NCI-H1694 treated with DMSO at 0.1 percent for 48 hours (cell line): Measurements from ENCODE around the gene DECR2.
"Not testable (repeated sequence)": the region's sequence is repeated elsewhere in the genome, so short reads cannot be mapped to it uniquely, and the experiment has no call there.

Experiments used
- DNase-seq: peaks from one replicate; lab custom pipeline; 2025; lab: John Stamatoyannopoulos, UW

The DECR2 gene, protein sequence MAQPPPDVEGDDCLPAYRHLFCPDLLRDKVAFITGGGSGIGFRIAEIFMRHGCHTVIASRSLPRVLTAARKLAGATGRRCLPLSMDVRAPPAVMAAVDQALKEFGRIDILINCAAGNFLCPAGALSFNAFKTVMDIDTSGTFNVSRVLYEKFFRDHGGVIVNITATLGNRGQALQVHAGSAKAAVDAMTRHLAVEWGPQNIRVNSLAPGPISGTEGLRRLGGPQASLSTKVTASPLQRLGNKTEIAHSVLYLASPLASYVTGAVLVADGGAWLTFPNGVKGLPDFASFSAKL

DNA sequence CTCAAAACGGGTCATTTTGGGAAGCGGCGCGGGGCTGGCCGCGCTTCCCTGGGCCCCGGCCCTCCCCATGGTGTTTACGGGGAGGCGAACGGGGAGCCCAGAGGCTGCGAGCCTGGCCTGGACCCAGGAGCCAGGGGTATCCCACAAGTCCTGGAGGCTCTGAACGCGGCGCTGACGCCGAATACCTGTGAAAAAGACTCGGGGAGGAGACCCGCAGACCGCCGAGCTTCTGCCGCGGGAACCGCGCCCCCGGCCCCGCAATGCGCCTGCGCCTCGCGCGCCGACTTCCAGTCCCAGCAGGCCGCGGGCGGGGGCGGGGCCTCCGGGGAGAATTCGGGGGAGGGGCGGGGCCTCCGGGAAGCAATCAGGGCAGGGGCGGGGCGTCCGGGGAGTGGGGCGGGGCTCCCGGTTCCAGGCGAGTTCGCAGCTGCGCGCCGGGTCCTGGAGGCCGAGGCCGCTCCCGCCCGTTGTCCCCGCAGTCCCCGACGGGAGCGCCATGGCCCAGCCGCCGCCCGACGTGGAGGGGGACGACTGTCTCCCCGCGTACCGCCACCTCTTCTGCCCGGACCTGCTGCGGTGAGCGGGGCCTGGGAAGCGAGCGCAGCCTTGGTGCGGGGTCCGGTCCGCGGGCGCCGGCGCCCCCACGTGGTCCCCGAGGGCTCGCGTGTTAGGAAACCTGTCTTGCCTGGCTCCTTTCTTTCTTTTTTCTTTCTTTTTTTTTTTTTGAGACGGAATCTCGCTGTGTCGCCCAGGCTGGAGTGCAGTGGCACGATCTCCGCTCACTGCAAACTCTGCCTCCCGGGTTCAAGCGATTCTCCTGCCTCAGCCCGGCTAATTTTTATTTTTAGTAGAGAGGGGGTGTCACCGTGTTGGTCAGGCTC lies at the start of gene DECR2:
Gene DECR2 (plus strand): TSS at position 418 of the 881 bp plus-strand sequence. CDS start 79 bp downstream, at position 497.
- DNase-seq = peak; percentile 78

DNA sequence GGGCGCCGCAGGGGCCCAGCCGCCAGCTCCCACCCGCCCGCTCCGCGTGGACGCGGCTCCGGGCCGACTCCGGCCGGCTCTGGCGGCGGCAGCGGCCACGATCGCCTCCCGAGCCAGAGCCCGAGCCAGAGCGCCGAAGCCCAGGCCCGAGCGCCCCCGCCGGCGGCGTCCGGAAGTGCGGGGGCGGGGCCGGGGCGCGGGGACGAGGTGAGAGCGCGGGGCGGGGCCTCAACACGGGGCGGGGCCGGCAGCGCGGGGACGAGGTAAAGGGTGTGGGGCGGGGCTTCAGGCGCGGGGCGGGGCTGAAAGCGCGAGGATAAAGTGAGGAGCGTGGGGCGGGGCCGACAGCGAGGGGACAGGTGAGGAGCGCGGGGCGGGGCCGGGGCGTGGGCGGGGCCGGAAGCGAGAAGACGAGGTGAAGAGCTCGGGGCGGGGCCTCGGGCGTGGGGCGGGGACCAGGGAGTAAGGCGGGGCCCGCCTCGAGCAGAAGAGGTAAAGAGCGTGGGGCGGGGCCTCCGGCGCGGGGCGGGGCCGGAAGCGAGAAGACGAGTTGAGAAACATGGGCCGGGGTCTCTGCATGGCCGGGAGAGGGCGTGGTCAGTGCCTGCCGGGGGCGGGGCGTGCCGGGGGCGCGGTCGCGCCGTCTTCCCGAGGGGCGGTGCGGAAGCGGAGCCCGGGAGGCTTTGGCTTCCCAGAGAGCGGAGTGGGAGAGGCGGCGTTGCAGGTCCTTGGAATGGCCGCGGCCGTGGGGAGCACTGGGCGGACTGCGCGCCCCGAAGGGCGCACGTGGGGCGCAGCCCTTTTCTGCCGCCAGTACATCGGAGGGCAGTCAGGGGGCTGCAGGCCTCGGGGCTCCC lies 48.9 kb upstream of the DECR2 start, which contains the start of gene AXIN1:
Gene AXIN1 (minus strand): TSS at position 177 of the 857 bp plus-strand sequence. CDS start 5,698 bp downstream, outside the sequence.
- DNase-seq = peak; percentile 84

DNA sequence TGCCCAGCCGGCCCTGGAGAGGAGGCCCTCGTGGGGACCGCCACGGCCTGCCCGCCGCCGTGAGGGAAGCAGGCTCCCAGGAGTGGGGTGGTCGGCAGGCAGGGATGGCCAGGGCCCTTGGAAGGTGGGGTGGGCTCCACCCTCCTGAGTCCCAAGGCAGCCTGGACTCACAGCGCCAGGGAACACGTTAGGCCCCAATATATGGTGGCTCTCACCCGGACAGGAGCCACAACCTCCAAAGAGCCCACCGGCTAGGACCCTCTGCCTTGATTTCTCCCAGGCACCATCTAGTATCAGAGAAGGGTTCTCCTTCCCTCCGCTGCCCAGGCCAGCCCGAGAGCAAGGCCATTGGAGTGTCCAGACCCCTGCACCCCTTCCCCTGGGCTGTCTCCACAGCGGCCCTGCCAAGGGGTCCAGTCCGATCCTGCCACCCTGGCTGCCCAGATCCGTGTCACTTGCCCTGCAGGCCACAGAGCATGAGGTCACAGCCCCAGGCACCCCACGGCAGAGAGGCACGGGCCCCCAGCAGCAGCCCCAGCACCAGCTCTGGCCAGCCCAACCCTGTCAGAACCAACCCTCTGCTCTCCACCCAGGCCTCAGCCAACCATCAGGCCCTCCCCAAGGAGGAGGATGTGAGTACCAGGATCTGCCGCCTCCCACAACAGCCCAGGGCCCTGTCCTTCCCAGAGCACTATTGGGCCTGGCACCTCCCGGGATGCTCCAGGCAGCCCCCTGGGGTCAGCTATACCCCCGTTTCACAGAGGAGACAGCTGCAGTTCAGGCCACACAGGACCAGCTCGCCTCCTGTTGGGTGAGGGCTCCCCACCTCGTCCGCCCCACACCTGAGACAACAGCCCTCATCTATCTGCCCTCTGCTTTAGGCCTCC lies 48.0 kb upstream of the DECR2 start:
- DNase-seq = no peak

DNA sequence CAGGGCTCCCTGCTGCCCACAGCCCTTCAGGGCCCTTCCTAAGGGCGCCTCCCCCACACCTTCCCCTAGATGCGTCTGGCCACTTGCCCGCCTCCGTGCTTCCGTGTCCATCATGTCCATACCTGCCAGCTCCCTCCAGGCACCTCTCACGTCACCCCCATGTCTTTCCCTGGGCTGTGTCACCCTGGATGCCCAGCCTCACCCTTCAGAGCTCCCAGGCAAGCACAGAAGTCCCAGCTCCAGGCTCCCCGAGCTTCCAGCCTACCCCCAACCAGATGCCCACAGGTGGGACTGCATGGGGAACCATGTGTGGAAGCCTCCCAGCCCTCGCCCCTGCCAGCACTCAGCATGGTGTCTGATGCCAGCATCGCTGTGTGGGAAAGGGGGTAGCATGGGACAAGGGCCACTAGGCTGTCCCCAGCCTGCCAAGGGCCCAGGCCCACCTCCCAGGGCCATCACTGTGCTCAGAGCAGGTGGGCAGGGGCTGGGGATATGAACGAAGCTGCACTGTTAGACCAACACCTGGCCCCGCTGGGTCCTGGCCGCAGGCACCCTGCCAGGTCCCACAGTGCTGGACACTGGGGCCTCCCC lies 47.3 kb upstream of the DECR2 start:
- no peak for DNase-seq

- DNase-seq = no peak
These were observed 46.7 kb upstream of the DECR2 start for GRCh38 chr16:354971-355461.

DNA sequence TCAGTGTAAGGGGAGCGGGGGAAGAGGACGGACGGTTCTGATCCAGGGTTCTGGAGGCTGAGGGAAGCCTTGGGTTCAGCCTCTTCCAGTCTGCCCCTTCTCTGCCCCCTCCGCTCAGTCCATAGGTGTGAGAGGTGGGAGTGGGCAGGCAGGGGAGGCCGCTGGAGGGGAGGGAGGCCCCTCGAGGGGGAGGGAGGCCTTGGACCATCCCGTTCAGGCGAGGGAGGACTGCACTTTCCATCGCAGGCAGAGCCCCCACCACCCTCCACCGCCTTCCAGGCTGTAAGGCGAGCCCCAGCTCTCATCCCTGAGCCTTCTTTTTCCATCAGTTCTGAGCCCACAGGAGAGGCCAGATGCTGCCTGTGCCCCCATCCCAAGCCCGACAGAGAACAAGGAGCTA lies 44.9 kb upstream of the DECR2 start:
- no peak for DNase-seq

DNA sequence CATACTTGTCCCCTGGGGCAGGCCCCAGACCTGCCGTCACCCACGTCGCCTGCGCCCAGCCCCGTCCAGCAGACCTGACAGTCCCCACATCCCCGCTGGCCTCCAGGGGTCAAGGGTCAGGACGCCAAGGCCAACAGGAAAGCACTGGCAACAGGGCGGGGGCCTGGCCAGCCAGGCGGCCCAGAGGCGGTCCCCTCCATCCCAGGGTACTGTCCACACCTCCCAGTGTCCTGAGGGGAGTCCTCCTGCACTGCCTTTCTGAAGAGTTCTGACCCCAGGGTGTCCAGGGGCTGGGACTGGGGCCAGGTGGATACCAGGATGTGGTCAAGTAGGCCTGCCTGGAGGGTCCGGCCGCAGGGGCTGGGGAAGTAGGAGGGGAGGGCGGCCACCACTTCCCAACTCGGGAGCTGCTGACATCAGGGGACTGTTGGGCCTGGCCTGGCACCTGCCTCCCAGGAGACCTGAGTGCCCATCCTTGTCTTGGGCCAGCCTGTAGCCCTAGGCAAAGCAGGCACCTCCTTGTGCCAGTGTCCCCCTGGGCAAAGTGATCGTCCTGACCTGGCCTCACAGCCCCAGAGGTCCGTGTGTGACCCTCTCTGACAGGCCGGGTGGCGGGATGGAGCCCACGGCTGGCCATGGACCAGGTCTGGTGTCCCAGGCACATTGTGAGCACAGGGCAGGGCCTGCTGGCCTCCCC lies 42.5 kb upstream of the DECR2 start:
- no peak for DNase-seq

GRCh38 chr16:359871-360697 lies 41.6 kb upstream of the DECR2 start:
- DNase-seq = no peak

DNA sequence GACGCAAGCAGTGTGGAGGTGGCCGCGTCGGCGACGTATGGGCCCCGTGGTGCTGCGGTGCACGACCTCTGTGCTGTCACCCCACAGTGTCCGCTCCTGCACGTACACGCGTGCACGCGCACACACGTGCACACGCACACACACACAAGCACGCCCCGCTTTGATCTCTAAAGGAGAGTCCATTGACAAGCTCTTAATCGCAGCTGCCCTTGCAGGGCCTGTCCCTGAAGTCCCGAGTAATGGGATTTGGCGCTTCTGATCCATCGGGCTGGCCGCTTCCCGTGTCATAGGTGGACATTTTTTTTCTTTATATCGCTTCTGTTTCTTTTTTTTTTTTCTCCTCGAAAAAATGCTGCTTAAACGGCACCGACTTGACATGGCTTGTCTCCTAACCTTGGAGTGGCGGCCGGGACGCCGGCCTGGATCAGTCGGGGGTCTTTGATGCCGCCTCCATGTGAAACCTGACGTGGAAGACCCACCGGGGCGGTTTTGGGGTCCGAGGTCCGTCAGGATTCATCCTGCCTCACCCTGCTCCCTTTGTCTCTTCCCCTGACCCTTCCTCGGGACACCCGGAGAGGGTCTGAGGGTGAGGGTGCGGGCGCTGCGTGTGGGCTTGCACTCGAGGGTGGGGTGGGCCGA lies 40.9 kb upstream of the DECR2 start:
- DNase-seq = no peak

DNA sequence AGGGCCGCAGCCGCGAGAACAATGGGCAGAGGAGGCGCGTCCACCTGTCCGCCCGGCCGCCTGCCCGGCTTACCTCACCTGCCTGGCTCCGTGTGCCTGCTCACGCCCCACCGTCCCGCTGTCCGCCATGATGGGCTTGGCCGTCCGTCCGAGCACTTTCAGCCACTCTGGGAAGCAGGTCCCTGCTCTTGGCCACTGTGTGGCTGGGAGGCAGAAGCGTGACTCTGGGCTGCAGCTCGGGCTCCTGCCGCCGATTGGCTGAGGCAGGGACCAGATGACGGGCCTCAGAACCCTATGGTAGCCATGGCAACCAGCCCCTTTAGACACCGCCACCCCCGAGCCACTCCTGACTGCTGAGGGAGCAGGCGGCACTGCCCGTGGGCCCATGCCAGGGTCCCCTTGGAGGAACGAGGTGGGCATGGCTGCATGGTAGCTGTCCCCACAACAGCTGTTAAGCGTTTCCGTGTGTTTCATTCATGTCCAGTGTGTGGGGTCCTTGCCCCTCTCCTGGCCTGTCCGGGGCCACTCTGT lies 40.3 kb upstream of the DECR2 start:
- no peak for DNase-seq

DNA sequence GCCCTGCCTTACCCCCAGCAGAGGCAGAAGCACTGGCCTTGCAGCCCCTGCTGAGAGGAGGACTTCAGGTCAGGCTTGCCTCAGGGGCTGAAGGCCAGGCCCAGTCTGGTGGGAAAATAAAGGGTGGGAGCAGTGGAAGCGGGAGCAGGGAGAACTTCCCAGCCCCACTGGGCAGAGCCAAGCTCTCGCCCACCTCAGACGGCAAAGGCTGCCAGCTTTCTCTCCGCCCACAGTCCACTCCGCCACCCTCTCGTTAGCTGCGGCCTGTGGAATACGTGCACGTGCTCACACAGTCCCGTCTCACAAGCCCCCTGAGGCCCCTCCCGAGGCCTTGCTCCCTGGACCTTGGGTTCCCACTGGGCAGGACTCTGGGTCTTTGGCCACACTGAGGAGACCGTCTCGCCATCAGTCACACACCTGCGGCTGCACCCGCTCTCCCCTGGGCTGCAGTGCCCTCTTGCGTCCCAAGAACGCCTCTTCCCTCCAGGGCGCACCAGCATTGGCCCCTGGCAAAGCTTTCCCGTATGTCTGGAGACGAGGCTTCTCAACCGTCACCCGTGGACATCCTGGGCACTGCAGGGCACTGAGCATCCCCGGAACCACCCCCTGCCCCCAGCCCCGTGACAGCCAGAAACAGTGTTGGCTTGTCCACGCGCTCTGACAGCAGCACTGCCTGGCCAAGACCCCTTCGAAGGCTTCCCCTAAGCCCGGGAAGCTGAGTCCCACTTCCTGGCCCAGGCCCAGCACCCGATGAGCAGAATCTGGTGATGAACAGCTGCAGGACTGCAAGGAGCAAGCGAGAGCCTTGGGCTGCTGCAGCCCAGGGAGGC lies 39.6 kb upstream of the DECR2 start:
- DNase-seq = peak; percentile 54

DNA sequence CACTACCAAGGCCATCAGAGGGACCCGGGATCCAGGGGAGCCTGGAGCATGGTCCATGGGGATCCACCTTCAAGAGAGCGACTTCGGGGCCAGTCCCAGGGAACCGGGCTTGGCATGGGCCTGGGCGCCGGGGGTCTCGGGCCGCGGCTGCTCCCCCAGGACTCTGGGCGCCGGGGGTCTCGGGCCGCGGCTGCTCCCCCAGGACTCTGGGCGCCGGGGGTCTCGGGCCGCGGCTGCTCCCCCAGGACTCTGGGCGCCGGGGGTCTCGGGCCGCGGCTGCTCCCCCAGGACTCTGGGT lies 39.0 kb upstream of the DECR2 start:
- not testable (repeated sequence) for DNase-seq

DNA sequence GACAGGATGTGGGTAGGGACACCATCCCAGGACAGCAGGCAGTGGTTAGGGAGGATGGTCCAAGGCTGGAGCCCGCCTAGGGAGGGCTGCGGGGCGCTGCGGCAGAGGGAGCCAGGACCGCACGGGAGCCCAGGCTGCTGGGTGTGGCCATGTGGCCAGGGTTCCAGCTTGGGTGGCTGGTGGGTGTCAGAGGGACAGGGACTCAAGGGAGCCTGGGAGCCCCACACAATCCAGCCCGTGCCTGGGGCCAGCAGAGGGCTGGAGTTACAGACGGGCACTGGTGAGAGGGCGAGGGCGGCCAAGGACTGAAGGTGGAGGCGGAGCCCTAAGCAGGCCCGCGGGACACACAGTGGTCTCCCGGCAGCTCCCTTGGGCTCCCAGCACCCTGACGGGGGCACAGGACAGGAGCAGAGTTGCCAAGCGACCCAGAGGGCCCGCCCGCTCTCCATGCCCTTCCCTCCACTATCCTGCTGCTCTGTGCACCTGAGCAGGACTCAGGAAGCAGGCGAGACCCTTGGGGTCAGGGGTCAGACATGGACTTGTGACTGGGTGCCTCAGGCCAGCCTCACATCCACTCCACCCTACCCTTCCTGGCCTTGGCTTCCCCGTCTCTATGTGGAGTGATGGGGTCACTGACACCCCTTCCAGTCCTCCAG lies 38.4 kb upstream of the DECR2 start:
- no peak for DNase-seq

DNA sequence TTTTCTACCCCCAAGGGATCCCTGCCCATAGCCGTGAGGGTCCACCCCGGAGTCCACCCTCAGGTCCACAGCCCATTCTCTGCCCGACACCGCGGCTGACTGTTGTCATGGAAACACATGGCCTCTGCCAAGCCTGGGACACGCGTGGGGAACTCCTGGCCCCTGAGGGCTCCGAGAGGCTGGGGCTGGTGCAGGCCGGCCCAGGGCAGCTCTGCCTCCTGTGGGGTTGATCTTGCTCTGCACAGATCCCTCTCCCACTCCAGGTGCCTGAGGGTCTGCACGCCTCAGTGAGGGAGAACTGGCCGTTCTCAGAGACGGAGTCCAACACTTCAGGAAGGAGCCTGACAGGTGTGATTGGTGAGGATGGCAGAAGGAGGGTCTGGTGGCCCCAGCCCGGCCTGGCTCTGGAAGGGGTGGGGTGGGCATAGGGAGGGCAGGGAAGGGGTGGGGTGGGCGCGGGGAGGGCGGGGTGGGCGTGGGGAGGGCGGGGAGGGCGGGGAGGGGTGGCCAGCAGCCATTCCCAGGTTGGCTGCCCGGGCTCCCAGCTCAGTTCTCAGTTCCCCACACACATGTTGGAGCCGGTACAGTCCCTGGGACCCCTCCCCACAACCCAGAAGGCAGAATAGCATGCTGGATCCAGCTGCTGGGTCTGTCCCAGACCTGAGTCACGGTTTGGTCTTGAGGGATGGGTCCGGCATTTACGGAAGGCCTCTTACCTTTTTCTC lies 37.8 kb upstream of the DECR2 start:
- no peak for DNase-seq

DNA sequence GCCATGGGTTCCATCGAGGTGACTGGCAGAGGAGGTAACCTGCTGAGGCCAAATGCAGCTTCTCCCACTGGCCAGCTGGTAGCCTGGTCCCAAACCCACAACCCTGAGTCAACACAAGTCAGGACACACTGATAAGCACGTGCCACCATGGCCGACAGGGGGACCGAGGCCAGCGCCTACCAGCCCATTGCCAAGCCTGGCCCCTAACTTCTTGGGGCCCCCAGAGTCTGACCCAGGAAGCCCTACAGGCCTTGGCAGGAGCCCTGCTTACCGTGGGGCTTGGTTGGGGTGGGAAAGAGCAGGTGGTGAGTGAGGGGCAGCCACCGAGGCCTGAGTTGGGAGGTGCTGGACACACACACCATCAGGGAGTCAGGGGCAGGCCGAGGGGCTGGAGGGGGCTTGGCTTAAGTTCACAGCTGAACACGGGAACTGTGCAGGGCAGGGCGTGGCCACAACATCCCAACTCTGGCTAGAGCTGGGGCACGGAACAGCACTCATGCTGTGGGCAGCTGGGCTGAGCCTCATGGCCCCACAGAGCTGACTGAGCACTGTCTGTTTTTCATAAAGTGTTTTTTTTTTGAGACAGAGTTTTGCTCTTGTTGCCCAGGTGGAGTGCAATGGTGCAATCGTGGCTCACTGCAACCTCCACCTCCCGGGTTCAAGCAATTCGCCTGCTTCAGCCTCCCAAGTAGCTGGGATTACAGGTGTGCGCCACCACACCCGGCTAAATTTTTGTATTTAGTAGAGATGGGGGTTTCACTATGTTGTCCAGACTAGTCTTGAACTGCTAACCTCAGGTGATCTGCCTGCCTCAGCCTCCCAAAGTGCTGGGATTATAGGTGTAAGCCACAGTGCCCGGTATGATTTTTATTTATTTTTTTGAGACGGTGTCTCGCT lies 36.8 kb upstream of the DECR2 start:
- DNase-seq = no peak
